RWPE2 (cell line): Measurements from ENCODE around the gene TUBB3.

Experiments
- ATAC-seq: fragments of 200-7000 bp; cut with Tn5 transposase; 3 replicates; pipeline ENCODE4 v1.9.1; 2021; ENCODE audit warnings: low read depth
- DNase-seq: peaks from one replicate; pipeline ENCODE4 v3.0.0-alpha.2; 2020; ENCODE audit warnings: low spot score
- H3K27ac ChIP-seq: fragments of 450-650 bp; 2 replicates; pipeline ENCODE4 v1.5.1; 2017; ENCODE audit warnings: mild to moderate bottlenecking; ENCODE audit not compliant: poor library complexity, severe bottlenecking
- H3K27me3 ChIP-seq: fragments of 250-450 bp; sonication (Bioruptor Pico); 2 replicates; pipeline ENCODE4 v1.5.1; 2021; ENCODE audit warnings: mild to moderate bottlenecking, moderate library complexity; ENCODE audit not compliant: insufficient read depth, poor library complexity, severe bottlenecking
- H3K36me3 ChIP-seq: fragments of 250-450 bp; sonication (Bioruptor Pico); 2 replicates; pipeline ENCODE4 v1.5.1; 2020; ENCODE audit warnings: low read depth, mild to moderate bottlenecking, moderate library complexity
- H3K4me1 ChIP-seq: fragments of 250-450 bp; sonication (Bioruptor Pico); 2 replicates; pipeline ENCODE4 v1.5.1; 2021; ENCODE audit warnings: mild to moderate bottlenecking, moderate library complexity; ENCODE audit not compliant: insufficient read depth, poor library complexity, severe bottlenecking
- H3K4me3 ChIP-seq: fragments of 250-450 bp; sonication (Bioruptor Pico); 2 replicates; pipeline ENCODE4 v1.5.1; 2021; ENCODE audit warnings: mild to moderate bottlenecking, moderate library complexity; ENCODE audit not compliant: severe bottlenecking
- H3K9me3 ChIP-seq: fragments of 250-450 bp; sonication (Bioruptor Pico); 2 replicates; pipeline ENCODE4 v1.5.1; 2021; ENCODE audit warnings: mild to moderate bottlenecking, moderate library complexity; ENCODE audit not compliant: severe bottlenecking
- CTCF ChIP-seq: fragments of 450-650 bp; IDR thresholded peaks from one replicate; pipeline ENCODE4 v1.5.1; 2017; ENCODE audit warnings: mild to moderate bottlenecking, moderate library complexity; ENCODE audit not compliant: poor library complexity, severe bottlenecking

The TUBB3 gene

GRCh38 chr16:89909777-89910716 lies 13.1 kb upstream of the TUBB3 start:
- no peaks in the 10 kb centered on the region for H3K27me3 ChIP-seq
- H3K4me3 ChIP-seq = no peak overlapping the region
- peaks cover 30% of the 10 kb centered on the region for H3K36me3 ChIP-seq
- peak; percentile 83 for DNase-seq
- TF ChIP-seq CTCF = peak; percentile 86
- H3K27ac ChIP-seq = no peak overlapping the region
- H3K9me3 ChIP-seq = no peaks in the 10 kb centered on the region
- ATAC-seq = peak; percentile 70
- peaks cover 3% of the 10 kb centered on the region for H3K4me1 ChIP-seq

DNA sequence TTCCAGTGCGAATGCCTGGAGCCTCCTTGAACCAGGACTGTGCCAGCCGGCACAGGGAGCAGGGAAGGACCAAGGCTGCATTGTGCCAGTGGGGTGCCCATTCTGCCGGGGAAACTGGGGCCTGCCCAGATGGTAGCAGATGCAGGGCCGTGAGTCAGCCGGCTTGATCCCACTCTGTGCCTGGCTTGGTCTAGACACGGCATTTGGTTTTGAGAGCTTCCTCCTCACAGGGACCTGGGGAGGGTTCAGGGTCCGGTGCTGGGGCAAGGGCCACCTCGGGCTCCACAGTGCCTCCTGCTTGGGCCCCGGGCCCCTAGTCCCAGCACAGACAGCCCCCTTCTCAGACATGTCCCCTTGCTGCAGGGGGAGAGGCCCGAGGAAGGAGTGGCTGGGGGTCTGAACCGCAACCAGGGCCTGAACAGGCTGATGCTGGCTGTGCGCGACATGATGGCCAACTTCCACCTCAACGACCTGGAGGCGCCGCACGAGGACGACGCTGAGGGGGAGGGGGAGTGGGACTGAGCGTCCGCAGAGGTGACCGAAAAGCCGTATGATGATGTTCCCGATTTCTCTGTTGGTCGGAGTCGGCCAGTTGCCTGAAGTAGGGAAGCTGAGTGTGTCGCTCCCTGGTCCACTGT lies 12.3 kb upstream of the TUBB3 start:
- peaks cover 3% of the 10 kb centered on the region for H3K4me1 ChIP-seq
- no peak overlapping the region for H3K4me3 ChIP-seq
- no peaks in the 10 kb centered on the region for H3K27me3 ChIP-seq
- TF ChIP-seq CTCF = no peak
- H3K27ac ChIP-seq = no peak overlapping the region
- no peaks in the 10 kb centered on the region for H3K9me3 ChIP-seq
- ATAC-seq (0 out of 3 replicates have a peak, but pooled peaks have one; percentile 3), DNase-seq (no peak)
- peaks cover 23% of the 10 kb centered on the region for H3K36me3 ChIP-seq

DNA sequence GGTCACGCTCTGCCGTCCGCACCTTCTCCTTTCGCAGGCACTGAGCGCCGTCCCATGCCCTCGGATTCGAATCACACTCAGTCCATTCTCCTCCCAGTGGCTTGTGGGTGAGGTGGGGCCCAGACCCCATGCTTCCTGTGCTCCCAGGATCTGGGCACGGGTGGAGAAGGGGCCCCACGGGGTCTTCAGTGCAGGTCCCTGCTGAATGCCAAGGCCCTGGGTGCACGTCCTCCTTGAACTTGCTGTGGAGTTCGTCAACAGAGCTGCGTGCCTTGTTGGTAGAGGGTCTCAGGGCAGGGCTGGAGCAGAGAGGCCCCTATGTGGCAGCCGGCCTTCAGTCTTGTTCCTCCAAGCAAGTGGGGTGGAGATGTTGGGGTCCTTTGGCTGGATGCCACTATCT lies 11.8 kb upstream of the TUBB3 start:
- DNase-seq (no peak), ATAC-seq (no peak)
- Histone ChIP-seq H3K4me3 (no peak overlapping the region), H3K36me3 (peaks cover 17% of the 10 kb centered on the region), H3K27me3 (no peaks in the 10 kb centered on the region), H3K9me3 (no peaks in the 10 kb centered on the region), H3K27ac (no peak overlapping the region), H3K4me1 (peaks cover 3% of the 10 kb centered on the region)
- no peak for TF ChIP-seq CTCF

- Histone ChIP-seq H3K27ac (no peak overlapping the region), H3K4me1 (peaks cover 6% of the 10 kb centered on the region), H3K9me3 (no peaks in the 10 kb centered on the region), H3K4me3 (no peak overlapping the region), H3K27me3 (no peaks in the 10 kb centered on the region), H3K36me3 (peaks cover 10% of the 10 kb centered on the region)
- no peak for ATAC-seq
- no peak for DNase-seq
- no peak for TF ChIP-seq CTCF
Measured at GRCh38 chr16:89912143-89912542, 11.0 kb upstream of the TUBB3 start.
